DOHH2 (cell line): ENCODE data around the gene GGA2.

Experiments used
- H3F3A ChIP-seq: fragments of 200-600 bp; sonication (generic), shearing (Covaris generic); 2 replicates; pipeline ENCODE4 v1.6.0; 2016; ENCODE audit warnings: antibody characterized with exemption, mild to moderate bottlenecking; ENCODE audit not compliant: control insufficient read depth, insufficient read depth
- H3K27ac ChIP-seq: fragments of 200-600 bp; sonication (generic); 2 replicates; pipeline ENCODE4 v1.5.1; 2014; ENCODE audit warnings: low read depth, mild to moderate bottlenecking, low read length, moderate library complexity
- H3K27me3 ChIP-seq: fragments of 200-600 bp; sonication (generic); 2 replicates; pipeline ENCODE4 v1.6.1; 2014; ENCODE audit warnings: mild to moderate bottlenecking, low read length, mixed read lengths; ENCODE audit not compliant: control insufficient read depth
- H3K36me3 ChIP-seq: fragments of 200-600 bp; sonication (generic); 2 replicates; pipeline ENCODE4 v1.6.1; 2014; ENCODE audit warnings: mild to moderate bottlenecking, low read length, moderate library complexity, mixed read lengths; ENCODE audit not compliant: control insufficient read depth
- H3K4me1 ChIP-seq: fragments of 200-600 bp; sonication (generic); 2 replicates; pipeline ENCODE4 v1.6.1; 2014; ENCODE audit warnings: mild to moderate bottlenecking, low read length, mixed read lengths; ENCODE audit not compliant: control insufficient read depth
- H3K4me2 ChIP-seq: fragments of 200-600 bp; sonication (generic); 2 replicates; pipeline ENCODE4 v1.6.0; 2014; ENCODE audit warnings: mild to moderate bottlenecking, low read length, moderate library complexity
- H3K4me3 ChIP-seq: fragments of 200-600 bp; sonication (generic); 2 replicates; pipeline ENCODE4 v1.5.1; 2014; ENCODE audit warnings: mild to moderate bottlenecking, low read length, mixed read lengths
- H3K79me2 ChIP-seq: fragments of 200-600 bp; sonication (generic); 2 replicates; pipeline ENCODE4 v1.6.1; 2014; ENCODE audit warnings: mild to moderate bottlenecking, low read length, mixed read lengths; ENCODE audit not compliant: control insufficient read depth
- H3K9me2 ChIP-seq: fragments of 200-600 bp; sonication (generic); replicated peaks from 2 replicates; pipeline ENCODE4 v1.6.1; 2014; ENCODE audit warnings: mild to moderate bottlenecking, low read length, mixed read lengths; ENCODE audit not compliant: control insufficient read depth
- H3K9me3 ChIP-seq: fragments of 200-600 bp; sonication (generic); 2 replicates; pipeline ENCODE4 v1.6.1; 2014; ENCODE audit warnings: antibody characterized with exemption, low read length, mixed read lengths; ENCODE audit not compliant: control insufficient read depth, insufficient read depth
- H4K20me1 ChIP-seq: fragments of 200-600 bp; sonication (generic); 2 replicates; pipeline ENCODE4 v1.6.0; 2014; ENCODE audit warnings: low read depth, mild to moderate bottlenecking, antibody characterized with exemption, low read length, moderate library complexity; ENCODE audit not compliant: control insufficient read depth, insufficient read depth
- EZH2phosphoT487 ChIP-seq: fragments of 200-600 bp; sonication (generic); IDR thresholded peaks from 2 replicates; pipeline ENCODE4 v1.6.1; 2017; ENCODE audit warnings: borderline replicate concordance, mild to moderate bottlenecking, antibody characterized with exemption, low read length, moderate library complexity, mixed read lengths
- TF ChIP-seq, protein P1 (sequence below): fragments of 200-600 bp; sonication (generic); IDR thresholded peaks from one replicate; pipeline ENCODE4 v1.5.1; 2014; ENCODE audit warnings: antibody characterized with exemption, mild to moderate bottlenecking, low read depth, low read length; ENCODE audit not compliant: poor library complexity, severe bottlenecking

Gene GGA2

DNA sequence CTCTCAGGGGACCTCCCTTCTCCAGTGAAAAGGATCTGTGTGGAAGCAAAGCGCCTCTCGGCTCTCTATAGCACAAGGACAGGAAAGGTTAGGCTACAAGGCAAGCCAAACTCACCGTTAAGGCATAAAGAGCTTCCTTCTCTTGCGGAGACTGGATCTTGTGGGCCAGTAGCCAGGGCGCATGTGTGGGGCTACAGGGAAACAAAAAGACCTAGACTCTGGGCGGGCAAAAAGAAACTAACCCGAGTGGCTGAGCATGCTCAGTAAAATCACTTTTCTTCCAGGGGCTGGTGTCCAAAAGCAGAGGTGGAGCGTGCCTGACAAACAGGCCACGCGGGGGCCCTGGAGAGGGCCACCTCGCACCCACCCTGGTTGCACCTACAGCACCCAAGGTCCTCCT is 16.1 kb downstream of the GGA2 start:
- peaks cover 99% of the 10 kb centered on the region for H3K79me2 ChIP-seq
- peaks cover 63% of the 10 kb centered on the region for H4K20me1 ChIP-seq
- peaks cover 15% of the 10 kb centered on the region for H3F3A ChIP-seq
- no peaks in the 10 kb centered on the region for H3K9me3 ChIP-seq
- H3K36me3 ChIP-seq: peaks cover 100% of the 10 kb centered on the region
- H3K4me2 ChIP-seq: no peak overlapping the region
- no peaks in the 10 kb centered on the region for H3K27me3 ChIP-seq
- H3K27ac ChIP-seq: no peak overlapping the region
- peaks cover 24% of the 10 kb centered on the region for H3K4me1 ChIP-seq
- TF ChIP-seq EZH2phosphoT487: no peak
- TF ChIP-seq, protein P1, sequence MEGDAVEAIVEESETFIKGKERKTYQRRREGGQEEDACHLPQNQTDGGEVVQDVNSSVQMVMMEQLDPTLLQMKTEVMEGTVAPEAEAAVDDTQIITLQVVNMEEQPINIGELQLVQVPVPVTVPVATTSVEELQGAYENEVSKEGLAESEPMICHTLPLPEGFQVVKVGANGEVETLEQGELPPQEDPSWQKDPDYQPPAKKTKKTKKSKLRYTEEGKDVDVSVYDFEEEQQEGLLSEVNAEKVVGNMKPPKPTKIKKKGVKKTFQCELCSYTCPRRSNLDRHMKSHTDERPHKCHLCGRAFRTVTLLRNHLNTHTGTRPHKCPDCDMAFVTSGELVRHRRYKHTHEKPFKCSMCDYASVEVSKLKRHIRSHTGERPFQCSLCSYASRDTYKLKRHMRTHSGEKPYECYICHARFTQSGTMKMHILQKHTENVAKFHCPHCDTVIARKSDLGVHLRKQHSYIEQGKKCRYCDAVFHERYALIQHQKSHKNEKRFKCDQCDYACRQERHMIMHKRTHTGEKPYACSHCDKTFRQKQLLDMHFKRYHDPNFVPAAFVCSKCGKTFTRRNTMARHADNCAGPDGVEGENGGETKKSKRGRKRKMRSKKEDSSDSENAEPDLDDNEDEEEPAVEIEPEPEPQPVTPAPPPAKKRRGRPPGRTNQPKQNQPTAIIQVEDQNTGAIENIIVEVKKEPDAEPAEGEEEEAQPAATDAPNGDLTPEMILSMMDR: no peak
- H3K9me2 ChIP-seq: no peaks in the 10 kb centered on the region
- H3K4me3 ChIP-seq: no peak overlapping the region

DNA sequence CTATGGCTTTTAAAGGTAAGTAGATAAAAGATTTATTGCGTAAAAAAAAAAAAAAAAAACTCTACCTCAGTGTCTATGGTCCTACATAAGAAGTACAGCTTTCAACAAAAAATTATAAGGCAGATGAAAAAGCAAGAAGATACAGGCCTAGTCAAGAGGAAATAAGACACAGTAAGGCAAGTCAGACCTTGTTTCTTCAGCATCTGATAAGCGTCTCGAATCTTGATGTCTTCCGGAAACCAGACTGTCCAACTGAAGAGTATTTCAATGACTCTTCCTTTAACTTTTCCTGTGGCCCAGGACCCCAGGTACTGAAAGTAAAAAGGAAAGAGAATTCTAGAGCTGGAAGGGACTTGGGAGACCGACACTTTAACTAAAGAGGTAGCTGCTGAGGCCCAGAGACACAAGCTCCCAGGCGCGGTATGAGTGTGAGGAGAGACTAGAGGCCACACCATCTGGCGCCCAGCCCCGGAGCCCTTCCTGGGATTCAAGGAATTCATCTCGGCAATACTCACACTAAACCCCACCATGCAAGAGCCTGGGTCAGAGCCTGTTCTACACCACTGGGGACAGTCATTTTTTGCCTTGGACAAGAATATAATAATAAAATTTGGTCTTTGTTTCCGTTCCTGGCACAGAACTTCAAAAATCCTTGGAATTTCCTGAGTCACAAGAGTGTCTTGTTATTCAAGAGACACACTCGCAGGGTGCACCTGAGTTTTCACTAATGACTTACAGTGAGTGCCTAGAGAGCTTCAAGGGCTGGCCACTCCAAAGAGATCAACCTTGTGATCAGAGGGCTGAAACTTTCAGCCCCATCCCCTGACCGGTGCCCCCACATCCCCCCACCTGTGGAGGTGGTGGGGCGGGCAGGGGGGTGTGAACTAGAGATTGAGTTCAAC is 18.6 kb downstream of the GGA2 start:
- Histone ChIP-seq H3K9me2 (no peaks in the 10 kb centered on the region), H3K4me3 (no peak overlapping the region), H3K27me3 (no peaks in the 10 kb centered on the region), H3K4me2 (no peak overlapping the region), H3K27ac (no peak overlapping the region), H3F3A (peaks cover 15% of the 10 kb centered on the region), H3K4me1 (no peaks in the 10 kb centered on the region), H3K79me2 (peaks cover 96% of the 10 kb centered on the region), H4K20me1 (peaks cover 52% of the 10 kb centered on the region), H3K36me3 (peaks cover 99% of the 10 kb centered on the region), H3K9me3 (no peaks in the 10 kb centered on the region)
- no peak for TF ChIP-seq EZH2phosphoT487
- TF ChIP-seq, protein P1: no peak

DNA sequence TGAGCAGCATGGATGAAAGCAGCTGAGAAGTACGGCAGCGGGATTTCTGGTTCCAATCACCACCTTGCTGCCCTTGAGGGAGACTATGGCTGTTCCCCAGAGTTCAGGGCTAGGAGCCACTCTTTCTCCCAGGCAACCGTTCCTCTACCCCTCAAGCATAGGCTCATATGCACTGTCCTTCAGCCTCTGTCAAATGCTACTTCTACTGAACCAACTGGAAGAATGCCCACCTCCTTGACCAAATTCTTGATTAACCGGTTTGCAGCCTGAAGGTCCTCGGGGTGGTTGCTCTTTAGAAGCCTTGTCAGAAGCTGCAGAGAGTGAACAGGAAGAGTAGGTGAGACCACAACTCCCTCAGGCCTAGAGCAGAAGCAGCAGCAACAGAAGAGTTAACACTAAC is 23.8 kb downstream of the GGA2 start:
- H3K79me2 ChIP-seq: peaks cover 85% of the 10 kb centered on the region
- H4K20me1 ChIP-seq: peaks cover 45% of the 10 kb centered on the region
- no peak overlapping the region for H3K4me3 ChIP-seq
- H3F3A ChIP-seq: peaks cover 11% of the 10 kb centered on the region
- TF ChIP-seq, protein P1: no peak
- no peak for TF ChIP-seq EZH2phosphoT487
- no peak overlapping the region for H3K4me2 ChIP-seq
- H3K4me1 ChIP-seq: no peaks in the 10 kb centered on the region
- no peaks in the 10 kb centered on the region for H3K9me2 ChIP-seq
- no peaks in the 10 kb centered on the region for H3K9me3 ChIP-seq
- H3K27ac ChIP-seq: no peak overlapping the region
- peaks cover 97% of the 10 kb centered on the region for H3K36me3 ChIP-seq
- H3K27me3 ChIP-seq: no peaks in the 10 kb centered on the region
